ENCODE measurements around the gene FITM1.

DNA sequence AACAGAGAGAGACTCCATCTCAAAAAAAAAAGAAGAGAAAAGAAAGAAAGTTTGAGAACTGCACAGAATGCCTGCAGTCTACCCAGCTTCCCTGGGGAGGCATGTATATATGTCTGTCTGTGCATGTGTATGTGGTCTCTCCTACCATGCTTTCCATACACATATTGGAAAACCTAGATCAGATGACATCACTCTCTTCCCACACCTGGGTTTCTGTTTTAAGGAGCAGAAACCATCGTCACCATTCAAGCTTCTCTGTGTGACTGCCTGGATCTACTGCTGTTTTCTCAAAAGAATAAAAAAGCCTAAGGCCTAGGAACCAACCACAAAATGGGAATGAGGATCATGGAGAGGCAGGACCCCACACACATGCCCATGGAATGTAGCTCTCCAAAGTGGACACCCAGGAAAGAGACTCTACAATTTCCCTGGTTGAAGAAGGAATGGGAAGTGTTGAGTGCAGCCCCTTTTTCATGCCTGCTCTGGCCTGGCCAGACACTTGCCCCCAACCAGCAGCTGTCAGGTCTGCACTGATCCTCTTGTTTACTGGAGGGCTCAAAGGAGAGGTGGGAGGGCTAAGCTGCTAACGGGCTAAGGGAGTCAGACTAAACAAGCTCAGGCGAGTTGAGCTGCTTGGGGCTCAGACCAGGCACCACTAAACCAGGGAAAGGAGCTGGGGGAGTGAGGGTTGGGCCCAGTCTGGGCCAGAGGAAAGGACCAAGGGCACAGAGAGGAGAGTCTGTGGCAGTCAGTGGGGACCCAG, 44.1 kb upstream of the FITM1 start:
- TF ChIP-seq, protein P1, sequence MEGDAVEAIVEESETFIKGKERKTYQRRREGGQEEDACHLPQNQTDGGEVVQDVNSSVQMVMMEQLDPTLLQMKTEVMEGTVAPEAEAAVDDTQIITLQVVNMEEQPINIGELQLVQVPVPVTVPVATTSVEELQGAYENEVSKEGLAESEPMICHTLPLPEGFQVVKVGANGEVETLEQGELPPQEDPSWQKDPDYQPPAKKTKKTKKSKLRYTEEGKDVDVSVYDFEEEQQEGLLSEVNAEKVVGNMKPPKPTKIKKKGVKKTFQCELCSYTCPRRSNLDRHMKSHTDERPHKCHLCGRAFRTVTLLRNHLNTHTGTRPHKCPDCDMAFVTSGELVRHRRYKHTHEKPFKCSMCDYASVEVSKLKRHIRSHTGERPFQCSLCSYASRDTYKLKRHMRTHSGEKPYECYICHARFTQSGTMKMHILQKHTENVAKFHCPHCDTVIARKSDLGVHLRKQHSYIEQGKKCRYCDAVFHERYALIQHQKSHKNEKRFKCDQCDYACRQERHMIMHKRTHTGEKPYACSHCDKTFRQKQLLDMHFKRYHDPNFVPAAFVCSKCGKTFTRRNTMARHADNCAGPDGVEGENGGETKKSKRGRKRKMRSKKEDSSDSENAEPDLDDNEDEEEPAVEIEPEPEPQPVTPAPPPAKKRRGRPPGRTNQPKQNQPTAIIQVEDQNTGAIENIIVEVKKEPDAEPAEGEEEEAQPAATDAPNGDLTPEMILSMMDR (IDR thresholded peaks at IDR 0.05) = no peak
- no peak for TF ChIP-seq POLR2A (IDR thresholded peaks at IDR 0.05)
